ENCODE results near the gene NUDT19.

GRCh38 chr19:32676895-32677359, 14.7 kb upstream of the NUDT19 start:
- TF ChIP-seq CTCF (IDR thresholded peaks at IDR 0.05) (no peak), POLR2A (IDR thresholded peaks at IDR 0.05; ENCODE audit: low read depth) (no peak), POLR2AphosphoS5 (IDR thresholded peaks at IDR 0.05) (no peak), EP300 (IDR thresholded peaks at IDR 0.05) (no peak)

Data from esophagus muscularis mucosa (tissue), 4 donors.